ENCODE data around the gene CRMP1. TPM values are rescaled to one million over a fixed set of nuclear protein-coding genes. Genes with fewer than 3 reads are reported as not detected.

CRMP1 gene
- total and polyA plus RNA-seq, 2 donors (not counting 3 experiments of a cell fraction or from before 2014, with no cell fraction given): 0.06 TPM; not detected in 1

- H3K9me3 ChIP-seq (replicated peaks; ENCODE audit: control insufficient read depth, insufficient read depth, low read length): no peaks in the 10 kb centered on the region
- no peaks in the 10 kb centered on the region for H4K20me1 ChIP-seq (replicated peaks; ENCODE audit: control insufficient read depth, extremely low read depth, insufficient read depth, low read length)
- no peak overlapping the region for H3K4me2 ChIP-seq (ENCODE audit: insufficient read depth, low read length)
- no peaks in the 10 kb centered on the region for H3K4me1 ChIP-seq (ENCODE audit: control insufficient read depth, extremely low read depth, insufficient read depth, low read length)
- peaks cover 0 to 37% of the 10 kb centered on the region in 2 experiments for H3K36me3 ChIP-seq (ENCODE audit: control insufficient read depth in 2 of 2, extremely low read depth in 1 of 2, insufficient read depth in 2 of 2, low read length in 2 of 2)
- BruUV-seq (replicated peaks): no TSS peak
- ChIA-PET CTCF (interaction anchor here (1.9 kb wide), 1 partner anchor 9 kb away, joined by 25 read pairs; no protein-coding TSS in a partner anchor), POLR2A (no interaction called here)
- H3K4me3 ChIP-seq (replicated peaks in 1 of 3; ENCODE audit: insufficient read depth in 1 of 3, low read depth in 1 of 3, low read length in 3 of 3): no peak overlapping the region
- H2AFZ ChIP-seq (ENCODE audit: low read depth, low read length): no peak overlapping the region
- H3K27ac ChIP-seq (ENCODE audit: insufficient read depth, low read depth, low read length): no peak overlapping the region
- dilution Hi-C loops (cut with MboI; ENCODE audit: extremely low pct_ligation_motif_present, low sequenced_read_pairs): no loop called here
- H3K27me3 ChIP-seq (ENCODE audit: control insufficient read depth in 2 of 2, insufficient read depth in 2 of 2, low read length in 2 of 2): no peaks in the 10 kb centered on the region
- TF ChIP-seq JUN (IDR thresholded peaks at IDR 0.05; ENCODE audit: borderline replicate concordance, insufficient read depth, insufficient read length, low read depth): no peak
- TF ChIP-seq CTCF (IDR thresholded peaks at IDR 0.05; ENCODE audit: extremely low read depth in 1 of 2, insufficient read depth in 1 of 2, low read depth in 1 of 2, low read length in 2 of 2): no peak
- TF ChIP-seq EZH2 (IDR thresholded peaks at IDR 0.05; ENCODE audit: borderline replicate concordance, low read depth, low read length, severe bottlenecking): no peak
- TF ChIP-seq GATA2 (IDR thresholded peaks at IDR 0.05; ENCODE audit: insufficient read depth, insufficient read length, low read depth, low read length): no peak
- no peak for TF ChIP-seq POLR2AphosphoS5 (IDR thresholded peaks at IDR 0.05; ENCODE audit: insufficient read depth, low read depth, low read length)
- no peak for TF ChIP-seq FOS (IDR thresholded peaks at IDR 0.05; ENCODE audit: borderline replicate concordance, insufficient read depth, low read length)
- TF ChIP-seq MAX (IDR thresholded peaks at IDR 0.05; ENCODE audit: insufficient read depth, insufficient read length): no peak
- no peak for TF ChIP-seq POLR2A (IDR thresholded peaks at IDR 0.05; ENCODE audit: low read depth, low read length)
- no peak for TF ChIP-seq MYC (IDR thresholded peaks at IDR 0.05; ENCODE audit: low read depth, low read length)
- H3K9ac ChIP-seq (replicated peaks; ENCODE audit: extremely low read depth, insufficient read depth, low read length): no peak overlapping the region
- no peak for DNase-seq (ENCODE audit: low read depth, low spot score)
- no peak for FAIRE-seq
- intact Hi-C loops (cut with micrococcal nuclease): loop anchor here (5.0 kb wide), 1 partner anchor 412 kb away; no protein-coding TSS in a partner anchor
- no peaks in the 10 kb centered on the region for H3K79me2 ChIP-seq (ENCODE audit: control insufficient read depth, insufficient read depth, low read length)
- no peaks in the 10 kb centered on the region for H3K9me1 ChIP-seq (replicated peaks; ENCODE audit: control insufficient read depth, extremely low read depth, insufficient read depth, low read length)
These were observed 78.5 kb downstream of the CRMP1 start for GRCh38 chr4:5814421-5814820.
